ENCODE results near the gene AP1M1.

The AP1M1 gene

GRCh38 chr19:16185768-16186123 lies 12.0 kb upstream of the AP1M1 start:
- no peak for DNase-seq

GRCh38 chr19:16188521-16188920 lies 9.2 kb upstream of the AP1M1 start:
- no peak for DNase-seq

- no peak for DNase-seq
These were observed 7.5 kb upstream of the AP1M1 start for GRCh38 chr19:16190198-16190597.

- no peak for DNase-seq
These were observed 7.0 kb upstream of the AP1M1 start for GRCh38 chr19:16190736-16191135.

DNA sequence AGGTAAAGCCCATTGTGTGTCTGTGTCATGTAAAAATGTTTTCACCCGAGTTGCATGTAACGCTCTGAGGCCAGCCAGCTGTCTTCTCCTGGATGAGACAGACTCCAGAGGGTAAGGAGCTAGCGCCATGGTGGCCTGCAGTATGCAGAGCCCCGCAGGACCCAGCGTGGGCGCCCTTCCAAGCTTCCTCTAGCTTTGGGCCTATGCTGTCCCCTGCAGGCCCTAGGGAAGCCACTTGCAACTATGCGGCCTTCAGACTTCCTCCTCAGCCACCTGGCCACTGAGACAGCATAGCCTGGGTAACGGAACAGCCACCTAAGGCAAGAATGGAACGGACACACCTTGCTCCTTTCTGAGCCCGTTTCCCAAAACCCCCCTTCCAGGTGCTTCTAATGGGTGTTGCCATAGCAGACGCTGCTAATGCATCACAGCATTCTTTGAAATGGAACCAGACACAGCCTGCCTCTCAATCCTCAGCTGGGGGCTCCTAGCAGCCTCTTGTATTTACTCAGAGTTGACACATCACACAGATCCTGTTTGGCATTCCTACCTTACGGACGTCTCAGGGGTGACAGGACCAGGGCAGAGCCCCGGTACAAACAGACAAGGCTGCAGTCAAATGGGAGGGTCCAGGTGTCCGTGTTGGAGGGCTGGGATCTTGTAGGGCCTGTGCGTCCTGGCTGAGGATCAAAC lies 6.3 kb upstream of the AP1M1 start:
- DNase-seq = no peak

- no peak for DNase-seq
These were observed 4.2 kb upstream of the AP1M1 start for GRCh38 chr19:16193466-16193865.

GRCh38 chr19:16197188-16197621 lies 506 bp upstream of the AP1M1 start:
- DNase-seq = no peak

DNA sequence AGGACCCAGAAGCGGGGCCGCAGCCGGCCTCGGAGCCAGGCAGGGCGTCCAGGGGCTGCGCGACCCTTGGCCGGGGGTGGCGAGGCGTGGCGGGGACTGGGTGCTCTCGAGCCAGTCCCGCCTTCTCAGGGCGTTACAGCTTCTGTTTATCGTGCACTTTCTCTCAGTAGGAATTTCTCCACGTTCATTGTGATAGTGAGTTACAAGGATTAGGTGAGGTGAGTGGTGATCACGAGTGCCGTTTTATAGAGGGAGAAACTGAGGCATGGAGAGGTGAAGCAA lies 600 bp downstream of the AP1M1 start:
- no peak for DNase-seq

DNA sequence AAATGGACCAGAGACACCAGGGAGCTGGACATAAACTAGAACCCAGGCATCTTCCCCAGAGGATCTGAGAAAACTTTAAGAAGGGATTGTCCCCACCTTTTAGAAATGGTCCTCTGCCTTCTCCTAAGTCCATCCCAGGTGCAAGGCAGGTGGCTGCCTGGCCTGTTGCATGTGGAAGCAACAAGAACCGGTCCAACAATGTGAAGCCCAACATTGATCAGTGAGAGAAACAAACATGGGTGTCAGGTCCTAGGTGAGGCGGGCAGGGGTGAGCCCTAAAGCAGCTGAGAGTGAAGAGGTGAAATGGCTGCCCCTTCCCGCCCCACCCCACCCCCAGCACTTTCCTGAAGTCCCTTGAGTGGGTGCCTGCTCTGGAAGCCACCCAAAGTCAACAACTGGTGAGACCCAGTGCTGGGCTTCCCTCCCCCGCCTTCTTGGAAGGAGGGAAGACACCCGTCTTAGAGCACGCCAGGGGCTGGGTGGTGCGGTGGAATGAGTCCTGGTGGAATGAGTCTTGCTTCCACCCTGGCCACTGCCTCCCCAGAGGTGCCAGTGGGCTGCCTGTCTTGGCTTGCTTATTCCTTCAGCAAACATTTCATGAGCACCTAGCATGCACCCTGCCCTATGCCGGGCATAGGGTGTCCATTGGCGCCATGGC lies 1.7 kb downstream of the AP1M1 start:
- no peak for DNase-seq

DNA sequence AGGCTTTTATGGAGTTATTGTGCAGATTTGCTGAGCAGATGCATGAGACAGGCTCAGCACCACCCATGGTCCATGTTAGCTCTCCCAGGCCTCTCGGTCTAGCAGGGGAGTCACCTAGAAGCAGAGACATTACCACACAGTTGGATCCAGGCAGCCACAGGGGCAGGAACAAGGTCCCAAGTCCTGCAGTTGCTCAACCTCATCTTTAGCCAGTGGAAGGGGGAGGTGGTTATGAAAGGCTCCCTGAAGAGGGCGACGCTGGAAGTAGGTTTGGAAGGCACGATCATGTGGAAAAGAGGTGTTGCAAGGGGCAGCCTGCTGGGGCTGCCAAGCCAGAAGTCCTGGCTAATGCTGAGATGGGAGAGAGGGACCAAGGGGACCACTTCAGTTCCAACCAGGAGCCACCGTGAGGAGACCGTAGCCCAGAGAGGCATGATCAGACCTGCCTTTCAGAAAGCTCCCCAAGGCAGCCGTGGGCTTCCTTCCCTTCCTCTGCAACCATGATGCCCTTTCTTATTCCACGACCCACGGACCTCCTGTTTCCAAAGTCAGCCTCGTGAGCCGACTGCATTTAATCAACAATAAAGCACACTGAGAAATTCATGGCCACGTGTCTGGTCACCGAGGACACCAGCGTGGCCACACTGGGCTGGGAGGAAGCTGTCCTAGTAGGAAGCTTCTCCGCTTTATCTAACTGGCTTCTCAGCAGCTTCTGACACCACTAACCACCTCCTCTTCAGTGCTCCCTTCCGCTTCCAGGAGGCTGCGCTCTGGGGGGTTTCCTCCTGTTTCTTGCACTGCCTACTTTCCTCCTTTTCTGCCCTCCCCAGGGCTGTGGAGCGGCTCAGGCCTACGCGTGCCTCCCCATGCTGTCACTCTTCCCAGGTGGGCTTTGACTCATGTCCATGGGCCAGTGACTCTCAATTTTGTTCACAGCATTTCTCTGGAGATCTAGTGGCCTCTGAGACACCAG lies 2.6 kb downstream of the AP1M1 start:
- DNase-seq = no peak

GRCh38 chr19:16201011-16201391 lies 3.3 kb downstream of the AP1M1 start:
- DNase-seq = no peak

GRCh38 chr19:16202320-16203255 lies 4.9 kb downstream of the AP1M1 start:
- DNase-seq = no peak

- no peak for DNase-seq
These were observed 5.7 kb downstream of the AP1M1 start for GRCh38 chr19:16203256-16204004.

DNA sequence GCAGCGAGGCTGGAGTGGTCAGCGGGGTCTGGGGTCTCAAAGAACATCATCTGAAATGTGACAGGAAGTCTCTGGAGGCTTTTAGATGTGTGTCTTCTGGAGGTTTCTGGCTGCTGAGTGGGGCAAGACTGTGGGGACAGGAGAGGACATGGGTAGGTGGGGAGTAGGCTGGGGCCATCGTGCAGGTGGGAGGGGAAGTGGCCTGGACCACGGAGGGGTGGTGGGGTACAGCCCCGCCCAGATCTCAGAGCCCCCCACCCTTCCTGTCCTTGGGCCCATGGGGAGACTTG lies 6.2 kb downstream of the AP1M1 start:
- no peak for DNase-seq

GRCh38 chr19:16205205-16206045 lies 7.7 kb downstream of the AP1M1 start:
- no peak for DNase-seq

DNA sequence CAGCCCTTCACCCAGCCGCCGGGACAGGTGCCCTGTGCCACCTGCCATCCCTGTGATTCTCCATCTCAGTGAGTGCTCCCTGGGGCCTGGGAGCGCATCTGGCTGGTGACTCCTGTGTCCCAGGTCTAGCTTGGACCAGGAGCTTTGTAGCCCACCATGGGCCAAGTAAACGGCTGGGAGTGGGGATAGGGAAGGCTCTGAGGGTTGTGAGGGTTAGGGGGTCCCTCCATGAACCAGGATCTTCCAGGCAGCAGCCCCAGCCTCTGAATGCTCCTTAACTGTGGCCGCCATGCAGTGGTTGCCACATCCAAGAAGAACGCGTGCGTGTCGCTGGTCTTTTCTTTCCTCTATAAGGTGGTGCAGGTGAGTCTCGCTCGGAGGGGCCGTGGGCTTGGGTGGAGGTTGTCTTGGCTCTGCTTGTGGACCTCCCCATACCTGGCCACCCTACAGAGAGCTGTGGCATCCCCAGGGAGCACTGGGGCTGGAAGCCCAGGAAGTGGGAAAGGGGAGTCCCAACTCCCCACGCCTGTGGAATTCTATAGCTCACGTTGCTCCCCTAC lies 8.4 kb downstream of the AP1M1 start:
- no peak for DNase-seq

DNA sequence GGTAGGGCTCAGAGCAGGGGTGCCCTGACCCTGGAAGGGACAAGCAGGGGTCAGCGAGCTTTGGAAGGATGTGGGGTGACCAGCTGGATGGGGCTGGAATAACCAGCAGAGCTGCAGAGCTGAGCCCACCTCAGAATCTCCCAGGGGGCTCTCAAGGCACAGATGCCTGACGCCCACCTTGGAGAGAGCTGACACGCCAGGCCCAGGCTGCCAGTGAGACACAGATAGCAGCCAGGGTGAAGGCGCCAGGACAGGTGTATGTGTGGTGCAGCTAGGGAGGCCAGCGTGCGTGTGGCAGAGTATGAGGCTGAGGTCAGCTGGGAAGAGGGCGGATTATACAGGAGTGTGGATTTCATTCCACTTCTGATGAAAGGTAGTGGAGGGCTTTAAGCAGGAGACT lies 8.9 kb downstream of the AP1M1 start:
- DNase-seq = no peak

DNA sequence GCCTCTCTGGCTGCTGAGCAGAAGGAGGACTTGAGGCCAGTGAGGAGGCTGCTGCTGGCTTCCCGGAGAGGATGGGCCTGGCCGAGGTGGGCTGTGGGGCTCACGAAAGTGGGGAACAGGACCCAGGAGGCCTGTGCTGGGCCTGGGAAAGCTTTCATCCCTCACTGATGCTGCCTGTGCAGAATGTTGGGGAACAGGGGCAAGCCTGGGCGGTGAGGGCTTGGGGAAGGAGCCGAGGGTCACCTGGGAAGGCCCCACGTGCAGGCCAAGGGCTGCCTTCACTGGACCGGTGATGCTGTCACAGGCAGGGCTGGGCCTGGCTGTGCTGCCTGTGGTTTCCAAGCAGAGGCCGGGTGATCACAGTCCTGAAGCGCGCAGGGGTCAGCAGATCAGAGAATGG lies 9.4 kb downstream of the AP1M1 start:
- no peak for DNase-seq

DNA sequence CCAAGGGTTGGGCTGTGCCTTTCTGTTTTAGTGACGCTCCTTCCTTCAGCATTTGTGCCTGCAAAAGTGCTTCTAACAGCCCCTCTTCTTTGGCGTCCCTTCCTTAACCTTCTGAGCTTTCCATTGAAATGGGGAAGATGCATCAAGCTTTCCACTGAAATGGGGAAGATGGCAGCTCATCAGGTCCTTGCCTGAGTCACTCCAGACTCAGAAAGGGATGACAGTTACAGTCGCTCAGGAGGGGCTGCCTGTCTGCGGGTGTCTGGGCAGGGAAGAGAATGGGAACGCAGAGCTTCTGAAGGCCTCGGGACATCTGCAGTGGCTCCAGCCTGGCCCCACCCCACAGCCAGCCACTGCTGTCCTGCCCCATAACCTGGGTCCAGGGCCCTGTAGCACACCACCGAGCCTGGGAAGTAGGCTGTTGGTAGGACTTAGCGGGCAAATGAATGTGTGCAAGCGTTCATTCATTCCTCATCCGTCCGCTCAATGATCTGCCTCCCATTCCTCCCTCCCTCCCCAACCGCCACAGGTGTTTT lies 9.8 kb downstream of the AP1M1 start:
- DNase-seq = no peak

GRCh38 chr19:16208064-16208759 lies 10.5 kb downstream of the AP1M1 start:
- DNase-seq = no peak
